ENCODE results near the gene PRSS2. TPM values are rescaled to one million over a fixed set of nuclear protein-coding genes. Genes with fewer than 3 reads are reported as not detected.
"Not testable (repeated sequence)": the region's sequence is repeated elsewhere in the genome, so short reads cannot be mapped to it uniquely, and the experiment has no call there.

PRSS2 gene
- total RNA-seq, 1 donor from 2014 or later: not detected

DNA sequence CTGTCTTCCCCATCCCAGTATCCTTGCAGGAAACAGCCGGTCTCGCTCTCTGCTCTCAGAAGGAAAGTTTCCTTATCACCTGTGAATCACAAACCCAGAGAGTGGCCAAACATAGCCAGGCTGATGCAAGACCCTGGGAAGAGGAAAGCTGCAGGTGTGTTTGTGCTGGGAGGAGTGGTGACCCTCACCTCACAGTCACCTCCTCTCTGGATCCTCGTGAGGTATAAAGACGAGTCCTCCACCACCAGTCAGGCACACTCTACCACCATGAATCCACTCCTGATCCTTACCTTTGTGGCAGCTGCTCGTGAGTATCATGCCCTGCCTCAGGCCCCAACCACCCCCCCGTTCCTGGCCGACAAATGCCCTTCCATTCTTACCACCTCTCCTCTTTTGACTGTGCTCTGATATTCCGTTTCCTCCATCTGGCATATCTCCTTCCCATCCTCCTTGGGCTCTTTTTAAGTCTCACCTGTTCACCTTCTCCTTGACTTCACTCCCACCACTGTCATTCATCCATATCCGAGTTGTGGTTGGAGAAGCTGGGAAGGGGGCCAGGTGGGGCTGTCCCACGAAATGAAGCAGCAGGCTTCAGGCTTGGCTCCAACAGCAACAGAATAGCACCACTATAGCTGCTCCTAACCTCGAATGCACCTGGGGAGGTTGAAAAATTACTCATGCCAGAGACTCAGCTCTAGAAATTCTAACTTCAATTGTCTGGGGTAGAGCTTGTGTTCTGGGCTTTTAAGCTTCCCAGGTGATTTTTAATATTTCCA is 21.4 kb upstream of the PRSS2 start, which contains the start of gene PRSS1:
Gene PRSS1 (plus strand): TSS at position 255 of the 776 bp plus-strand sequence. CDS start 13 bp downstream, at position 268.
- intact Hi-C loops (cut with DNase I): no loop called here
- H3K4me1 ChIP-seq: no peaks in the 10 kb centered on the region
- DNase-seq (ENCODE audit: extremely low spot score in 2 of 2): peak in 1 of 2 donors; percentile 76
- H3K36me3 ChIP-seq: no peaks in the 10 kb centered on the region
- no peak within 1 kb of the TSS for H3K27ac ChIP-seq
- TF ChIP-seq, protein P1, sequence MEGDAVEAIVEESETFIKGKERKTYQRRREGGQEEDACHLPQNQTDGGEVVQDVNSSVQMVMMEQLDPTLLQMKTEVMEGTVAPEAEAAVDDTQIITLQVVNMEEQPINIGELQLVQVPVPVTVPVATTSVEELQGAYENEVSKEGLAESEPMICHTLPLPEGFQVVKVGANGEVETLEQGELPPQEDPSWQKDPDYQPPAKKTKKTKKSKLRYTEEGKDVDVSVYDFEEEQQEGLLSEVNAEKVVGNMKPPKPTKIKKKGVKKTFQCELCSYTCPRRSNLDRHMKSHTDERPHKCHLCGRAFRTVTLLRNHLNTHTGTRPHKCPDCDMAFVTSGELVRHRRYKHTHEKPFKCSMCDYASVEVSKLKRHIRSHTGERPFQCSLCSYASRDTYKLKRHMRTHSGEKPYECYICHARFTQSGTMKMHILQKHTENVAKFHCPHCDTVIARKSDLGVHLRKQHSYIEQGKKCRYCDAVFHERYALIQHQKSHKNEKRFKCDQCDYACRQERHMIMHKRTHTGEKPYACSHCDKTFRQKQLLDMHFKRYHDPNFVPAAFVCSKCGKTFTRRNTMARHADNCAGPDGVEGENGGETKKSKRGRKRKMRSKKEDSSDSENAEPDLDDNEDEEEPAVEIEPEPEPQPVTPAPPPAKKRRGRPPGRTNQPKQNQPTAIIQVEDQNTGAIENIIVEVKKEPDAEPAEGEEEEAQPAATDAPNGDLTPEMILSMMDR (IDR thresholded peaks at IDR 0.05): no peak
- TF ChIP-seq POLR2AphosphoS5 (IDR thresholded peaks at IDR 0.05; ENCODE audit: insufficient read depth in 1 of 2, low read depth in 1 of 2) (no peak), POLR2A (IDR thresholded peaks at IDR 0.05) (no peak)
- no peaks in the 10 kb centered on the region for H3K9me3 ChIP-seq
- no peak within 1 kb of the TSS for H3K4me3 ChIP-seq
- no peaks in the 10 kb centered on the region for H3K27me3 ChIP-seq

DNA sequence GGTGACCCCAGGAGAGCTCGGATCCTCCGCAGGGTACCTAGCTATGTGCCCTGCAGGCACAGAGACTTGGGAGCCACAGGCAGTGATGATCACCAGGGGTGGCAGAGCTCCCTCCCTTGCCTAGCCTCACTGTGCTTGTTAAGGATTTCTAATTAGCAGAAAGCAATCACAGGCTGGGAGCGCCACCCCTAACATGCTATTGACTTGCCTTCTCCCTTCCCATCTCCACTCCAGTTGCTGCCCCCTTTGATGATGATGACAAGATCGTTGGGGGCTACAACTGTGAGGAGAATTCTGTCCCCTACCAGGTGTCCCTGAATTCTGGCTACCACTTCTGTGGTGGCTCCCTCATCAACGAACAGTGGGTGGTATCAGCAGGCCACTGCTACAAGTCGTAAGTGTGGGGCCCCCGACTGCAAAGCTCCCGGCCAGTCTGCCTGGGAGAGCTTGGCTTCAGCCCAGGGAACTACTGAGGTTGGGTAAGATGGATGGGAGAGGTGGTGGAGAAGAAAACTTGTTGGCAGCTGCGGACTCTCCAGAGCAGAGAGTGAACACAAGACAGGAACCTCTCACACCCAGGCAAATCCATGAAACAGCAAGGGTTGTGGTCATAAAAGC is 20.3 kb upstream of the PRSS2 start:
- DNase-seq (ENCODE audit: extremely low spot score in 2 of 2): peak; percentile 25 to 58
- H3K27ac ChIP-seq: no peak overlapping the region
- no peak for TF ChIP-seq POLR2AphosphoS5 (IDR thresholded peaks at IDR 0.05; ENCODE audit: insufficient read depth in 1 of 2, low read depth in 1 of 2)
- TF ChIP-seq POLR2A (IDR thresholded peaks at IDR 0.05): no peak
- TF ChIP-seq, protein P1 (IDR thresholded peaks at IDR 0.05): no peak
- intact Hi-C loops (cut with DNase I): no loop called here
- H3K27me3 ChIP-seq: no peaks in the 10 kb centered on the region
- no peaks in the 10 kb centered on the region for H3K9me3 ChIP-seq
- no peaks in the 10 kb centered on the region for H3K36me3 ChIP-seq
- H3K4me1 ChIP-seq: no peaks in the 10 kb centered on the region
- no peak overlapping the region for H3K4me3 ChIP-seq

DNA sequence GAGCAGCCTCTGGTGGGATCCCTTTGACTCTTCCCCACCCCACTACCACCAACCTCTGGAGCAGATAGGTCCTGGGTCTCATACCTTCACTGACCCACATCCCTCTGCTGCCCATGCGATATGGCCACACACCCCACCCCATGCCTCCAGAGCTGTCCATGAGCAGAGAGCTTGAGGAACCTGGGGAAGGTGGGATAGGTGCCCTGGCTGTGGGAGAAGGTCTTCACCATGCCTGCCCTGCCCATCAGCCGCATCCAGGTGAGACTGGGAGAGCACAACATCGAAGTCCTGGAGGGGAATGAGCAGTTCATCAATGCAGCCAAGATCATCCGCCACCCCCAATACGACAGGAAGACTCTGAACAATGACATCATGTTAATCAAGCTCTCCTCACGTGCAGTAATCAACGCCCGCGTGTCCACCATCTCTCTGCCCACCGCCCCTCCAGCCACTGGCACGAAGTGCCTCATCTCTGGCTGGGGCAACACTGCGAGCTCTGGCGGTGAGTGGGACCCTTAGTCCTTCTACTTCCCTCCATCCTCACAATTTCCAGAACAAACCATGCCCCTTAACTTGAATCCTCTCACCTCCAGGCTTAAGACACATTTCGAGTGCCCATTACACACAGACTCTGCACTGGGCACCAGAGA is 19.1 kb upstream of the PRSS2 start:
- H3K36me3 ChIP-seq; H3K27me3 ChIP-seq; H3K4me1 ChIP-seq; H3K27ac ChIP-seq; H3K4me3 ChIP-seq; intact Hi-C loops (cut with DNase I); H3K9me3 ChIP-seq: not testable (repeated sequence)
- DNase-seq (ENCODE audit: extremely low spot score in 2 of 2): peak; percentile 34 to 67

DNA sequence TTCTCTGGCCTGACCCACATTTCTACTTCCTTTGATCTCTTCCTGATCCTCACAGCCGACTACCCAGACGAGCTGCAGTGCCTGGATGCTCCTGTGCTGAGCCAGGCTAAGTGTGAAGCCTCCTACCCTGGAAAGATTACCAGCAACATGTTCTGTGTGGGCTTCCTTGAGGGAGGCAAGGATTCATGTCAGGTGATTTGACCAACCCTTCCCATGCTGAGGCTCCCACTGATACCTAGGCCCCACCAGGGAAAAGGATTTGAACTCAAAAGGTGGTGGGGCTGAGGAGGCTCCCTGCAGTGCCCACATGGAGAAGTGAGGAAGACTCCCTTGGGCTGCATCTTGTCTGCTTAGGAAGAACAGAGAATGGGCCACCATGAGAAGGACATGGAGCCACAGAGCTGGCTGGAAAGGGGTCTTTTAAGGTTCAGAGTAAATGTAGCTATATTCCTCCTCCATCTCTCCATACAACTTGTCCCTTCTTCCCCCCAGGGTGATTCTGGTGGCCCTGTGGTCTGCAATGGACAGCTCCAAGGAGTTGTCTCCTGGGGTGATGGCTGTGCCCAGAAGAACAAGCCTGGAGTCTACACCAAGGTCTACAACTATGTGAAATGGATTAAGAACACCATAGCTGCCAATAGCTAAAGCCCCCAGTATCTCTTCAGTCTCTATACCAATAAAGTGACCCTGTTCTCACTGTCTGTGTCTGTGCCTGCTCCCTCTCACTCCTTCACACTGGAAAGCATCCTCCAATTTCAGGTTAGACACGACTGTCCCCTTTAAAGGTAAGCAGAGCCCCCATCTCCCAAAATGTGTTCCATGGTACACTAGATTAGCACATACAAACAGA is 18.2 kb upstream of the PRSS2 start:
- H3K4me1 ChIP-seq: no peaks in the 10 kb centered on the region
- no peaks in the 10 kb centered on the region for H3K9me3 ChIP-seq
- H3K27ac ChIP-seq: no peak overlapping the region
- peak; percentile 70 to 77 for DNase-seq (ENCODE audit: extremely low spot score in 2 of 2)
- H3K36me3 ChIP-seq: no peaks in the 10 kb centered on the region
- no peaks in the 10 kb centered on the region for H3K27me3 ChIP-seq
- no peak overlapping the region for H3K4me3 ChIP-seq
- intact Hi-C loops (cut with DNase I): no loop called here
- TF ChIP-seq POLR2AphosphoS5 (IDR thresholded peaks at IDR 0.05; ENCODE audit: insufficient read depth in 1 of 2, low read depth in 1 of 2): no peak
- TF ChIP-seq, protein P1 (IDR thresholded peaks at IDR 0.05): no peak
- no peak for TF ChIP-seq POLR2A (IDR thresholded peaks at IDR 0.05)

DNA sequence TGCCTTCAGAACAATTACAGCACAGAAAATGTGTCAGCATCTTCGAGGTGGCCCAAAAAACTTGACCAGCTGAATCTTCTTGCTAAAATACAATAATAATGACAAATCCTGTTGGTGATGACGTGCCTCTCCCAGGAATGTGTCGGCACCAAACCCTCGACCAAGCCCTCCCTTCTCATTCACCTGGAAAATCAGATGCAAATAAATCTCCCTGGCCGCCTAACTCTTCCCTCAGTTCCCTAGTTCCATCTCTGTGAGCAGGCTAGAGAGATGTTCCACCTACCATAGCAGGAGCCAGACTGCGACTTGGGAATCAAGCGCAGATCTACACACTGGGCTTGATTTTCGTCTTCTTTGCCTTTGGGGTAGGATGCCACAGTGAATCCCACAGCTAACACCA is 17.4 kb upstream of the PRSS2 start:
- Histone ChIP-seq H3K4me1 (no peaks in the 10 kb centered on the region), H3K27me3 (no peaks in the 10 kb centered on the region), H3K9me3 (no peaks in the 10 kb centered on the region), H3K27ac (no peak overlapping the region), H3K36me3 (no peaks in the 10 kb centered on the region), H3K4me3 (no peak overlapping the region)
- TF ChIP-seq, protein P1 (IDR thresholded peaks at IDR 0.05): no peak
- no peak for TF ChIP-seq POLR2AphosphoS5 (IDR thresholded peaks at IDR 0.05; ENCODE audit: insufficient read depth in 1 of 2, low read depth in 1 of 2)
- TF ChIP-seq POLR2A (IDR thresholded peaks at IDR 0.05): no peak
- DNase-seq (ENCODE audit: extremely low spot score in 2 of 2): peak; percentile 37 to 54
- intact Hi-C loops (cut with DNase I): no loop called here

DNA sequence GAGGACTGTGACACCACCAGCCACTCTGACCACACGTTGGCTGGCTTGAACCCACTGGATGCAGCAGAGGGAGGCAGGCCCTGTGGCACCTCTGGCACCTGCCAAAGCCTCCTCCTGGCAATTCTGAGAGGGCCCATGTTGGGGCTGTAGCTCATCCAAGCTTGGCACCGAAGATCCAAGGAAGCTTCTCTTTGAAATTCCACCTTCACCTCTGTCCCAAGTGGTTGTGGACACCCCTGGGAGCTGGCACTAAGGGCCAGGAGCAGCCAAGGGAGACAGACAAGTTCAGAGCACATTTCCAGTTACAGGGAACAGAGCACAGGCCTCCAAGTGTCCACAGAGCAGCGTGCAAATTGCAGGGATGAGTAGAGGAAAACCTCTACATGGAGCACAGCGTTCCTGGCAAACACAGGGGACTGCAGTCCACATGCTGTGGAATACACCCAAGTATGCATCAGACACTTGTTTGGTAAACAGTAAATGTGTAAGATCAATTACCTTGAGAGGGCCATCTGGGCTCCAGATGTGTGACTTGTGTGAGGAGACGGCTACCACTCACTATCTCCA is 16.8 kb upstream of the PRSS2 start:
- H3K27me3 ChIP-seq; H3K36me3 ChIP-seq; H3K27ac ChIP-seq; H3K4me1 ChIP-seq; intact Hi-C loops (cut with DNase I); H3K9me3 ChIP-seq; H3K4me3 ChIP-seq: not testable (repeated sequence)
- peak; percentile 52 to 62 for DNase-seq (ENCODE audit: extremely low spot score in 2 of 2)

All from vagina (tissue), 2 donors.